OCI-LY1 (cell line): ENCODE measurements around the gene OGFR.

ENCODE experiments used
- H2AFZ ChIP-seq: fragments of 200-600 bp; sonication (generic), shearing (Covaris generic); 2 replicates; pipeline ENCODE4 v1.6.0; 2014; ENCODE audit warnings: antibody characterized with exemption, mild to moderate bottlenecking, low read length
- H3F3A ChIP-seq: fragments of 200-600 bp; sonication (generic), shearing (Covaris generic); 2 replicates; pipeline ENCODE4 v1.6.0; 2014; ENCODE audit warnings: mild to moderate bottlenecking, antibody characterized with exemption, low read length, moderate library complexity; ENCODE audit not compliant: insufficient read depth
- H3K27ac ChIP-seq: fragments of 200-600 bp; sonication (generic); 2 replicates; pipeline ENCODE4 v1.5.1; 2014; ENCODE audit warnings: low read length, mixed run types, mild to moderate bottlenecking, low read depth; ENCODE audit not compliant: poor library complexity, severe bottlenecking
- H3K27me3 ChIP-seq: fragments of 200-600 bp; sonication (generic); 2 replicates; pipeline ENCODE4 v1.6.0; 2014; ENCODE audit warnings: antibody characterized with exemption, mild to moderate bottlenecking, low read length, moderate library complexity; ENCODE audit not compliant: insufficient read depth
- H3K36me3 ChIP-seq: fragments of 200-600 bp; sonication (generic); 2 replicates; pipeline ENCODE4 v1.6.1; 2014; ENCODE audit warnings: mild to moderate bottlenecking, antibody characterized with exemption, low read length, moderate library complexity, mixed read lengths; ENCODE audit not compliant: insufficient read depth
- H3K4me1 ChIP-seq: fragments of 200-600 bp; sonication (generic); 2 replicates; pipeline ENCODE4 v1.5.1; 2014; ENCODE audit warnings: mild to moderate bottlenecking, low read length, moderate library complexity; ENCODE audit not compliant: insufficient read depth, severe bottlenecking
- H3K4me2 ChIP-seq: fragments of 200-600 bp; sonication (generic), shearing (Covaris generic); 2 replicates; pipeline ENCODE4 v1.6.1; 2014; ENCODE audit warnings: low read length
- H3K4me3 ChIP-seq: fragments of 200-600 bp; sonication (generic); 2 replicates; pipeline ENCODE4 v1.5.1; 2014; ENCODE audit warnings: low read length, low read depth, mild to moderate bottlenecking, mixed read lengths; ENCODE audit not compliant: poor library complexity, severe bottlenecking
- H3K79me2 ChIP-seq: fragments of 200-600 bp; shearing (Covaris generic); 2 replicates; pipeline ENCODE4 v1.6.1; 2016; ENCODE audit warnings: mixed run types, low read length, mixed read lengths; ENCODE audit not compliant: insufficient read depth
- H3K9ac ChIP-seq: fragments of 200-600 bp; sonication (generic), shearing (Covaris generic); 2 replicates; pipeline ENCODE4 v1.6.1; 2014; ENCODE audit warnings: mild to moderate bottlenecking, low read length, mixed read lengths
- H3K9me2 ChIP-seq: fragments of 200-600 bp; sonication (generic), shearing (Covaris generic); 2 replicates; pipeline ENCODE4 v1.6.1; 2014; ENCODE audit warnings: low read depth, mild to moderate bottlenecking, low read length, mixed read lengths
- H3K9me3 ChIP-seq: fragments of 200-600 bp; shearing (Covaris generic); 2 replicates; pipeline ENCODE4 v1.6.1; 2014; ENCODE audit warnings: low read length, mixed read lengths
- H4K20me1 ChIP-seq: fragments of 200-600 bp; sonication (generic), shearing (Covaris generic); 2 replicates; pipeline ENCODE4 v1.6.0; 2016; ENCODE audit warnings: mild to moderate bottlenecking, low read length; ENCODE audit not compliant: insufficient read depth
- EZH2 ChIP-seq: fragments of 200-600 bp; sonication (generic), shearing (Covaris generic); IDR thresholded peaks from 2 replicates; pipeline ENCODE4 v1.8.0; 2017; ENCODE audit warnings: borderline replicate concordance, mixed run types, mild to moderate bottlenecking, antibody characterized with exemption, low read length, moderate library complexity, mixed read lengths
- TF ChIP-seq, protein P1 (sequence below): fragments of 200-600 bp; sonication (generic), shearing (Covaris generic); IDR thresholded peaks from 2 replicates; pipeline ENCODE4 v1.5.1; 2017; ENCODE audit warnings: mild to moderate bottlenecking, antibody characterized with exemption, low read length, moderate library complexity, mixed read lengths

The OGFR gene

DNA sequence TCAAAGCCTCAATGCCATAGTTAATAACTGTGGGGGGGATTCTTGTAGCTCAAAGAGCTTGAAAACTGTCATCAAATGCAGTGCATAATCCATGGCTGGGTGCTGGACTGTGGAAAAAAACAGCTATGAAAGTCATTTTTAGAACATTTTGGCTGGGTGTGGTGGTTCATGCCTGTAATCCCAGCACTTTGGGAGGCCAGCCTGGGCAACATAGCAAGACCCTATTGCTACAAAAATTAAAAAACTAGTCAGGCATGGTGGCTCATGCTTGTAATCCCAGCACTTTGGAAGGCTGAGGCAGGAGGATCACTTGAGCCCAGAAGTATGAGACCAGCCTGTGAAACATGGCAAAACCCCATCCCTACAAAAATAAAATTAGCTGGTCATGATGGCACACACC is 44.8 kb downstream of the OGFR start:
- Histone ChIP-seq H3K79me2 (no peaks in the 10 kb centered on the region), H3K36me3 (peaks cover 74% of the 10 kb centered on the region), H3K27me3 (no peaks in the 10 kb centered on the region), H4K20me1 (no peaks in the 10 kb centered on the region), H3K9me3 (no peaks in the 10 kb centered on the region), H3K9ac (0 out of 2 replicates have a peak overlapping the region, but pooled peaks have one; percentile 4), H3K4me3 (no peak overlapping the region), H3F3A (no peaks in the 10 kb centered on the region), H3K9me2 (no peaks in the 10 kb centered on the region), H3K27ac (peak overlapping the region; percentile 76), H2AFZ (no peak overlapping the region), H3K4me1 (peaks cover 10% of the 10 kb centered on the region), H3K4me2 (no peak overlapping the region)
- TF ChIP-seq, protein P1, sequence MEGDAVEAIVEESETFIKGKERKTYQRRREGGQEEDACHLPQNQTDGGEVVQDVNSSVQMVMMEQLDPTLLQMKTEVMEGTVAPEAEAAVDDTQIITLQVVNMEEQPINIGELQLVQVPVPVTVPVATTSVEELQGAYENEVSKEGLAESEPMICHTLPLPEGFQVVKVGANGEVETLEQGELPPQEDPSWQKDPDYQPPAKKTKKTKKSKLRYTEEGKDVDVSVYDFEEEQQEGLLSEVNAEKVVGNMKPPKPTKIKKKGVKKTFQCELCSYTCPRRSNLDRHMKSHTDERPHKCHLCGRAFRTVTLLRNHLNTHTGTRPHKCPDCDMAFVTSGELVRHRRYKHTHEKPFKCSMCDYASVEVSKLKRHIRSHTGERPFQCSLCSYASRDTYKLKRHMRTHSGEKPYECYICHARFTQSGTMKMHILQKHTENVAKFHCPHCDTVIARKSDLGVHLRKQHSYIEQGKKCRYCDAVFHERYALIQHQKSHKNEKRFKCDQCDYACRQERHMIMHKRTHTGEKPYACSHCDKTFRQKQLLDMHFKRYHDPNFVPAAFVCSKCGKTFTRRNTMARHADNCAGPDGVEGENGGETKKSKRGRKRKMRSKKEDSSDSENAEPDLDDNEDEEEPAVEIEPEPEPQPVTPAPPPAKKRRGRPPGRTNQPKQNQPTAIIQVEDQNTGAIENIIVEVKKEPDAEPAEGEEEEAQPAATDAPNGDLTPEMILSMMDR: no peak
- no peak for TF ChIP-seq EZH2

DNA sequence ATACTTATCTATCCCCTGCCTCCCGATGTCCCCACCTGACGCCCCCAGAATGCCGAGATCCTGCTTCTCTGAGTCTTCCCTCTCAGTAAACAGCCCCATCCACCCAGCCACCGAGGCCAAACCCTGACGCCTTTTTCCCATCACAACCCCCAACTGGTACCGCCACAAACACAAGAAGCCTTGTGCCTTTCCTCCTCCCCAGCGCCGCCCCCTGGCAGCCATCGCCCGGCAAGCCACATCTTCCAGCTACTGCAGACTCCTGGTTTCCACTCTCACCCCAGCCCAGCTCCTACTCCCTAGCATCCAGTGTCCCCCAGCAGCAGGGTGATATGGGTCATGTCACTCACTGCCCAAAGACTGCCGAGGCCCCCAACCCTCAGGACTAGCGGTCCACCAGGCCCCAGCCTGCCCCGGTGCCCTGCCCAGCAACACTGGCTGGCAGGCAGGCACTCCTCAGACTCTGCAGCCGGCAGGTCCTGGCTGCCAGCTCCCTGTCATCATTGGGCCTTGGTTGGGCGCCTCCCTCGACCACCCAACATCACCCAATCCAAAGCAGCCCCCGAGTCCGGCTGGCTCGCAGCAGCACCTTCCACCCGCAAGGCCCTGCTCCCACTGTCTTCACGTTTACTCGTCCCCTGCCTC is 45.8 kb downstream of the OGFR start:
- no peak for TF ChIP-seq EZH2
- TF ChIP-seq, protein P1: no peak
- no peak overlapping the region for H3K9ac ChIP-seq
- no peaks in the 10 kb centered on the region for H3K79me2 ChIP-seq
- no peaks in the 10 kb centered on the region for H3K9me2 ChIP-seq
- H3K9me3 ChIP-seq: no peaks in the 10 kb centered on the region
- H3K27me3 ChIP-seq: no peaks in the 10 kb centered on the region
- no peak overlapping the region for H2AFZ ChIP-seq
- H3K4me2 ChIP-seq: no peak overlapping the region
- H3F3A ChIP-seq: no peaks in the 10 kb centered on the region
- H3K4me1 ChIP-seq: peaks cover 10% of the 10 kb centered on the region
- no peak overlapping the region for H3K4me3 ChIP-seq
- H3K36me3 ChIP-seq: peaks cover 75% of the 10 kb centered on the region
- H4K20me1 ChIP-seq: no peaks in the 10 kb centered on the region
- peak overlapping the region; percentile 21 for H3K27ac ChIP-seq

DNA sequence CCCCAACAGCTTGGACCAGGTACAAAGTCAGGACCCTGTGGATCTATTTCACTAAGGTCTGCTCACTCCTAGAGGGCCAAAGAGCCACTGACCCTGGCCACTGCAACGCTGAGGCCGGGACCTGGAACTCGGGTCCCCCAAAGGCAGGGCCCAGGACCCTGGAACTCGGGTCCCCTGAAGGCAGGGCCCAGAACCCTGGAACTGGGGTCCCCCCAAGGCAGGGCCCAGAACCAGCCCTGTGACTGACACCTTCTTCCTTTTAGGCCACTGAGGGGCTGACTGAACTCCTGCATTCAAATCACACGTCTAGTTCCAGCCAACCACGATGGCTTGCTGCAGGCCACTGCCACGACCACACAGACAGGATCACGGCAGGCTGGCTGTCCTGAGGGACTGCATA is 47.6 kb downstream of the OGFR start:
- H4K20me1 ChIP-seq: no peaks in the 10 kb centered on the region

More for the DNA sequence above, 47.6 kb downstream of the OGFR start:
- no peak overlapping the region for H3K9ac ChIP-seq
- H3K27me3 ChIP-seq: no peaks in the 10 kb centered on the region
- no peaks in the 10 kb centered on the region for H3K79me2 ChIP-seq
- H3K27ac ChIP-seq: no peak overlapping the region
- TF ChIP-seq, protein P1: no peak
- no peak for TF ChIP-seq EZH2
- no peaks in the 10 kb centered on the region for H3K9me2 ChIP-seq
- H3K4me3 ChIP-seq: no peak overlapping the region
- H3K9me3 ChIP-seq: no peaks in the 10 kb centered on the region
- peaks cover 10% of the 10 kb centered on the region for H3K4me1 ChIP-seq
- H3F3A ChIP-seq: no peaks in the 10 kb centered on the region
- H2AFZ ChIP-seq: no peak overlapping the region
- peaks cover 78% of the 10 kb centered on the region for H3K36me3 ChIP-seq
- no peak overlapping the region for H3K4me2 ChIP-seq
